ENCODE measurements around the gene STIL.
A peak's percentile ranks its signal among the peaks of the same experiment; 100 is the strongest.

Gene STIL

DNA sequence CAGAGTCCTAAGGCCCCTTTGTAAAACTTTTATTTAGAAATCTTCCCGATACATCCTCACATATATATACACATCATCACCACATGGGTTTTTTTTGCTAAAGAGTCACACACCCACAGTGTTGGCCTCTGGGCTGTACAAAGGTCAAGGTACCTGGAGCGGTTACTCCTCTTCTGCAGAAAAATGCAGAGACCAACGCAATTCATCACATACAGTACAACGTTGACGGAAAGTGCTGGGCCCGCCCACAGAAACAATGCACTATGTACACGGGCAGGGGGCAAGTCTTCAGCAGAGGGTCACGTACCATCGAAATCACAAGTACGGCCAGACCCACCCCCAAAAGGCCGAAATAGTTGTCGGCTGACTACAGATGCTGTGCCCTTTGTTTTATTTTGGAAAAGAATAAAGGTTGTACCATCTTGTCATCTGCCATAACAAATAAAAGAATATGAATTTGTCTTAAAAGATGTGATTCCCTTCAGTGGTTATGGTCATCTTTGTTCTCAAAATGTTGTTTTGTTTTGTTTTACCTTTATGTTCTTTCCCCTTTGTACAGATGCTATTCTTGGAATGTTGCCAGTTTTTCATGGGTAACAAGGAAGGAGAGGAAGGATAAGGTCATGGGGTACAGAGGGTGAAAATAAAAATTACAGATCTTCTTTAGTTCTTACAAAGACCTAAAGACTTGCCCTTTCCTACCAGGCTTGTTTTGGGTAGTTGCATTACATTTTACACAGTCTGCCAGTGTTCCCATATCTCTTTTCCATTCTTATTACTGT is 97.5 kb downstream of the STIL start:
- no peak overlapping the region for H3K27ac ChIP-seq
- no peak for DNase-seq (ENCODE audit: low spot score)
- no peak overlapping the region for H3K4me3 ChIP-seq
- TF ChIP-seq CTCF (IDR thresholded peaks at IDR 0.05), result no peak

DNA sequence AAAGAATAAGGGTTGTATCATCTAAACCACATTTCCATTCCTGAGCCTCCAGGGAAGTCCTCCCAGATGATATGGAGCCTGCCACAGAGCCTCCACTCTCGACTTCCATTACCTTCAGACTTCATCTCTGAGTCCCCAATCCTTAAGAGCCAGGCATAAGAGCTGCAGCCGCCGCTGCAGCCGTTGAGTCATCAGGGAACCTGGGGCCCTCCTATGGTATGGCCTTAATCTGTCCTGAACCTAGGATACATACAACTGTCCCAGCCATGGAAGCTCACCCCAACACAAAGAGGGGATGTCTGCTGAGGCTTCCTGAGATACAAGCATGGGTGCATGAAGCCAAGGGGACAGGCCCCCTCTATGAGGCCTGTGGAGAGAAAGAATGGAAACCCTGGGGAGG is 98.2 kb downstream of the STIL start:
- DNase-seq (ENCODE audit: low spot score), result no peak
- no peak overlapping the region for H3K27ac ChIP-seq
- no peak overlapping the region for H3K4me3 ChIP-seq
- TF ChIP-seq CTCF (IDR thresholded peaks at IDR 0.05), result no peak

- no peak for TF ChIP-seq CTCF (IDR thresholded peaks at IDR 0.05)
- DNase-seq (ENCODE audit: low spot score), result no peak
- no peak overlapping the region for H3K4me3 ChIP-seq
- H3K27ac ChIP-seq, result no peak overlapping the region
These were observed 99.4 kb downstream of the STIL start for GRCh38 chr1:47214549-47214948.

DNA sequence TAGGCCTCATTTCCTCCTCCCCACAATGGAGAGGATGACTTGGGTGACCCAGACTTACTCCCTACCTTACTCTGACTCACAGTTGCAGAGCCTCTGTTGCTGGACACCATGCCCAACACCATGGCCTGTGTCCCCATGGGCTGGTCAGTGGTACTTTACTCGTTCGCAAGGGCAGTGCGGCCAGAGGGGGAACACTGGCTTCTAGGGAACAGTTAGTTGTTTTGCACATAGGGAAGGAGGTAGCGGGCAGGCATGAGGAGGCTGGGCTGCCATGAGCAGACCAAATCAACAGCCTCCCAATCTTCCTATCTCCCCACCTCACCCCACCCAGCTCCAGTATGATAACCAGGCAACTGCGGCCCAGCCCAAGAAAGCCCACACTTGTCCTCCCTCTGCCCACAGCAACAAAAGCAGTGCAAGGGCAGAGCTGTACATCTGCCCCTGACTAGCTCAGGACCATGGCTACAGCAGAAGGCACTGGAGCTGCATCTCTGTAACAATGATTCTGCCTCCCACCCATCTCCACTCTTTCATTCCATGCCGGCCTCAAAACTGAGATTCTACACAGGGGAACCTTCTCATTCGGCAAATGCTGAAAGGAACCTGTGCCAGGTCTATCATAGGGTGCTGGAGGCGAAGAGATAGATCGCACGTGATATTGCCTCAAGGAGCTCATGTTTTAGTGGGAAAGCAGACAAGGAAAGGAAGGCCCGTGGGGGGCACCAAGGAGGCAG is 100.5 kb downstream of the STIL start:
- Histone ChIP-seq H3K27ac (peak overlapping the region in 1 of 2 donors; percentile 3), H3K4me3 (no peak overlapping the region)
- TF ChIP-seq CTCF (IDR thresholded peaks at IDR 0.05), result no peak
- no peak for DNase-seq (ENCODE audit: low spot score)

DNA sequence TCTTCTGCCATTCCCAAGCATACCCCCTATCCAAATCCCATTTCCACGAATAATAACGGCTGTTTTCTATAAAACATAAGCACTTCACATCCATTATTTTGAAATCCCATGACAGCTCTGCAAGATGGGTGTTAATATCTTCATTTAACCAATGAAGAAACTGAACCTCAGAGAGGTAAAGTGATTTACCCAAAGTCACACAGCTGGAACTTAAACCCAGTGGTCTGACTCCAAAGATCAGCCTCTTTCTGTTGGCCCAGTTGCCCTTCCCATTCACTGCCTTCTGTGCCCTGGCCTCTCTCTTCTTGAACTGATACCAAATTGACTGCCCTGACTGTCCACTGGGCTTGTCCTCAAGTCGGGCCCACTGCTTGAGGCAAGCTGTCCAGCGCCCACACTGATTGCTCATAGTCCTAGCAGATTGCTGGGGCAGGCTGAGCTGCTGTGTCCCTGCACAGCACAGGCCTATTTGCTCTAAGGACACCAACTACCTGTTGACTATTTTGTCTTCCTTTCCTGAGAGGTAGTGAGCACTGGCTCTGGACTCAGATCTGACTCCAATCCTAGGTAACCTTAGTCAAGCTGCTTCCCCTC is 101.2 kb downstream of the STIL start:
- H3K27ac ChIP-seq, result peak overlapping the region in 1 of 2 donors; percentile 58
- DNase-seq (ENCODE audit: low spot score), result no peak
- H3K4me3 ChIP-seq, result no peak overlapping the region
- TF ChIP-seq CTCF (IDR thresholded peaks at IDR 0.05), result no peak

DNA sequence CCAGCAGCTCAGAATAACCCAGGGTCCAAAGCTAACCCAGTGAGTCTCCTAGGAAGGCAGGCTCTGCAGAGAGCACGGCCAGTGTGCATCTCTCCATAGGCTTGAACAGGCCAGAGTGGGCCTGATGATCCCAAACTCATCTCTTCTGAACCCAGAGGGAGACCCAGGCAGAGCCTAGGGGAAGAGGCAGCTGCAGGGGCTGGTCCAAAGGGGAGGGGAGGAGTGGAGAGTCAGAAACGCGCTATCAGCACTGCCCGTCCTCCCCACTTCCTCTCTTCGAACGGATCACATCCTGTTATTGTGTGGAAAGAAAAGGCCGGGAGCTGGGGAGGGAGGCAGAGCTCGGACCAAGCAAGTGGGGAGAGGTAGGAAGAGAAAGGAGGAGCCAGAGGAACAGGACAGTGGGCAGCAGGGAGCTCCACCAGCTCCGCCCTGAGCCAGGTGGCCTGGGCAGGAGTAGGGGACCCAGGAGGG is 102.1 kb downstream of the STIL start:
- H3K4me3 ChIP-seq, result peak overlapping the region; percentile 21
- no peak for TF ChIP-seq CTCF (IDR thresholded peaks at IDR 0.05)
- peak overlapping the region in 1 of 2 donors; percentile 58 for H3K27ac ChIP-seq
- DNase-seq (ENCODE audit: low spot score), result no peak
